HepG2 (cell line): ENCODE results near the gene TAF3. TPM values are rescaled to one million over a fixed set of nuclear protein-coding genes. Genes with fewer than 3 reads are reported as not detected.

Source experiments
- ARID4A ChIP-seq: sonication (generic); formaldehyde crosslinking; IDR thresholded peaks from 2 replicates; pipeline ENCODE4 v1.5.0; 2020; ENCODE audit warnings: mild to moderate bottlenecking, missing genetic modification reagents, borderline replicate concordance
- CBX5 ChIP-seq: sonication (generic); formaldehyde crosslinking; IDR thresholded peaks from 2 replicates; pipeline ENCODE4 v1.4.0; 2020; ENCODE audit warnings: missing genetic modification reagents, borderline replicate concordance
- ISX ChIP-seq: sonication (generic); formaldehyde crosslinking; conservative IDR thresholded peaks from 2 replicates; pipeline ENCODE4 v1.5.0; 2020; ENCODE audit warnings: missing genetic modification reagents
- KDM2A ChIP-seq: sonication (generic); formaldehyde crosslinking; IDR thresholded peaks from 2 replicates; pipeline ENCODE4 v1.4.0; 2020; ENCODE audit warnings: low read depth, missing genetic modification reagents, borderline replicate concordance
- MXD4 ChIP-seq: IDR thresholded peaks from 2 replicates; pipeline ENCODE4 v1.6.1; 2016; ENCODE audit warnings: mild to moderate bottlenecking, missing biosample characterization, missing genetic modification reagents
- NFE2L2 ChIP-seq: fragments of 150-350 bp; IDR thresholded peaks from 2 replicates; pipeline ENCODE4 v1.6.1; 2014; ENCODE audit warnings: low read length
- POGK ChIP-seq: sonication (generic); formaldehyde crosslinking; conservative IDR thresholded peaks from 2 replicates; pipeline ENCODE4 v1.8.0; 2022; ENCODE audit warnings: mild to moderate bottlenecking, moderate library complexity, missing genetic modification reagents
- SMARCE1 ChIP-seq: fragments of 450-650 bp; IDR thresholded peaks from 2 replicates; pipeline ENCODE4 v1.6.1; 2017; ENCODE audit warnings: borderline replicate concordance
- ZBTB33 ChIP-seq: sonication (generic); formaldehyde crosslinking; IDR thresholded peaks from 2 replicates; pipeline ENCODE4 v1.4.0; 2020; ENCODE audit warnings: missing genetic modification reagents
- ZMAT5 ChIP-seq: sonication (generic); formaldehyde crosslinking; IDR thresholded peaks from 2 replicates; pipeline ENCODE4 v1.5.0; 2020; ENCODE audit warnings: mild to moderate bottlenecking, low read depth, missing genetic modification reagents, borderline replicate concordance
- ZNF761 ChIP-seq: sonication (generic); formaldehyde crosslinking; conservative IDR thresholded peaks from 2 replicates; pipeline ENCODE4 v1.4.0; 2020; ENCODE audit warnings: mild to moderate bottlenecking, missing genetic modification reagents
- polyA plus RNA-seq, 8 experiments: library from polyadenylated mRNA; depleted of rRNA in 3 of 8; stranded (reverse) in 7 of 8; unstranded in 1 of 8; fragments of >200 nt; fragmentation: Illumina TruSeq in 4 of 8; extraction: Trizol in 4 of 8; gene quantifications; 2 replicates each; pipeline versions ENCODE4 v1.2.1 to v1.2.3, GENCODE V29; 2011 to 2016; ENCODE audit warnings: low read depth in 4 of 8, missing spikeins in 1 of 8, mixed read lengths in 1 of 8; ENCODE audit not compliant: insufficient read depth in 1 of 8
- total RNA-seq, 5 experiments: library from RNA; depleted of rRNA; stranded (reverse); fragments of >200 nt; fragmentation: Illumina TruSeq; extraction: Trizol; gene quantifications; 2 replicates each; pipeline ENCODE4 v1.2.3, GENCODE V29; 2016; ENCODE audit warnings: low read depth in 1 of 5
- TF ChIP-seq, protein P1 (sequence below), 2 experiments: IDR thresholded peaks; 2 replicates each; pipeline ENCODE4 v1.6.1; 2011 to 2012; ENCODE audit warnings: low read length in 2 of 2, borderline replicate concordance in 1 of 2, low read depth in 1 of 2, mild to moderate bottlenecking in 1 of 2, moderate library complexity in 1 of 2
- TF ChIP-seq, protein P2 (sequence below): sonication (generic); formaldehyde crosslinking; IDR thresholded peaks from 2 replicates; pipeline ENCODE4 v1.8.1; 2023; ENCODE audit warnings: mild to moderate bottlenecking, missing genetic modification reagents
- TF ChIP-seq, protein P3 (sequence below): sonication (generic); formaldehyde crosslinking; IDR thresholded peaks from 2 replicates; pipeline ENCODE4 v1.8.1; 2022; ENCODE audit warnings: mild to moderate bottlenecking, missing genetic modification reagents

TAF3 gene
- total and polyA plus RNA-seq, 2 of the 13 experiments (the other 11 are each of a cell fraction or from before 2014, with no cell fraction given): 1.7 to 2.9 TPM

GRCh38 chr10:8050556-8051108 is 232.3 kb downstream of the TAF3 start (continued):
- TF ChIP-seq, protein P1, sequence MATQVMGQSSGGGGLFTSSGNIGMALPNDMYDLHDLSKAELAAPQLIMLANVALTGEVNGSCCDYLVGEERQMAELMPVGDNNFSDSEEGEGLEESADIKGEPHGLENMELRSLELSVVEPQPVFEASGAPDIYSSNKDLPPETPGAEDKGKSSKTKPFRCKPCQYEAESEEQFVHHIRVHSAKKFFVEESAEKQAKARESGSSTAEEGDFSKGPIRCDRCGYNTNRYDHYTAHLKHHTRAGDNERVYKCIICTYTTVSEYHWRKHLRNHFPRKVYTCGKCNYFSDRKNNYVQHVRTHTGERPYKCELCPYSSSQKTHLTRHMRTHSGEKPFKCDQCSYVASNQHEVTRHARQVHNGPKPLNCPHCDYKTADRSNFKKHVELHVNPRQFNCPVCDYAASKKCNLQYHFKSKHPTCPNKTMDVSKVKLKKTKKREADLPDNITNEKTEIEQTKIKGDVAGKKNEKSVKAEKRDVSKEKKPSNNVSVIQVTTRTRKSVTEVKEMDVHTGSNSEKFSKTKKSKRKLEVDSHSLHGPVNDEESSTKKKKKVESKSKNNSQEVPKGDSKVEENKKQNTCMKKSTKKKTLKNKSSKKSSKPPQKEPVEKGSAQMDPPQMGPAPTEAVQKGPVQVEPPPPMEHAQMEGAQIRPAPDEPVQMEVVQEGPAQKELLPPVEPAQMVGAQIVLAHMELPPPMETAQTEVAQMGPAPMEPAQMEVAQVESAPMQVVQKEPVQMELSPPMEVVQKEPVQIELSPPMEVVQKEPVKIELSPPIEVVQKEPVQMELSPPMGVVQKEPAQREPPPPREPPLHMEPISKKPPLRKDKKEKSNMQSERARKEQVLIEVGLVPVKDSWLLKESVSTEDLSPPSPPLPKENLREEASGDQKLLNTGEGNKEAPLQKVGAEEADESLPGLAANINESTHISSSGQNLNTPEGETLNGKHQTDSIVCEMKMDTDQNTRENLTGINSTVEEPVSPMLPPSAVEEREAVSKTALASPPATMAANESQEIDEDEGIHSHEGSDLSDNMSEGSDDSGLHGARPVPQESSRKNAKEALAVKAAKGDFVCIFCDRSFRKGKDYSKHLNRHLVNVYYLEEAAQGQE (IDR thresholded peaks at IDR 0.05; ENCODE audit: borderline replicate concordance in 1 of 2, low read depth in 1 of 2, low read length in 2 of 2): 0 out of 4 replicates have a peak, but pooled peaks of 1 of the 2 experiments have one; percentile 42
- TF ChIP-seq ISX (CRISPR knock-in tag) (no peak), SMARCE1 (no peak), ZMAT5 (CRISPR knock-in tag) (no peak), MXD4 (CRISPR knock-in tag) (no peak), ARID4A (peak; percentile 39; the same call in 1 of the 2 replicates), CBX5 (CRISPR knock-in tag) (no peak), POGK (no peak), NFE2L2 (no peak), ZNF761 (CRISPR knock-in tag) (no peak), KDM2A (peak; percentile 76; the same call in 1 of the 2 replicates), ZBTB33 (CRISPR knock-in tag) (no peak)
- TF ChIP-seq, protein P2, sequence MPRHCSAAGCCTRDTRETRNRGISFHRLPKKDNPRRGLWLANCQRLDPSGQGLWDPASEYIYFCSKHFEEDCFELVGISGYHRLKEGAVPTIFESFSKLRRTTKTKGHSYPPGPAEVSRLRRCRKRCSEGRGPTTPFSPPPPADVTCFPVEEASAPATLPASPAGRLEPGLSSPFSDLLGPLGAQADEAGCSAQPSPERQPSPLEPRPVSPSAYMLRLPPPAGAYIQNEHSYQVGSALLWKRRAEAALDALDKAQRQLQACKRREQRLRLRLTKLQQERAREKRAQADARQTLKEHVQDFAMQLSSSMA (CRISPR knock-in tag): no peak
- TF ChIP-seq, protein P3, sequence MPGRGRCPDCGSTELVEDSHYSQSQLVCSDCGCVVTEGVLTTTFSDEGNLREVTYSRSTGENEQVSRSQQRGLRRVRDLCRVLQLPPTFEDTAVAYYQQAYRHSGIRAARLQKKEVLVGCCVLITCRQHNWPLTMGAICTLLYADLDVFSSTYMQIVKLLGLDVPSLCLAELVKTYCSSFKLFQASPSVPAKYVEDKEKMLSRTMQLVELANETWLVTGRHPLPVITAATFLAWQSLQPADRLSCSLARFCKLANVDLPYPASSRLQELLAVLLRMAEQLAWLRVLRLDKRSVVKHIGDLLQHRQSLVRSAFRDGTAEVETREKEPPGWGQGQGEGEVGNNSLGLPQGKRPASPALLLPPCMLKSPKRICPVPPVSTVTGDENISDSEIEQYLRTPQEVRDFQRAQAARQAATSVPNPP (CRISPR knock-in tag): peak; percentile 65; the same call in 1 of the 2 replicates
